ENCODE measurements around the gene COPZ1. TPM values are rescaled to one million over a fixed set of nuclear protein-coding genes. Genes with fewer than 3 reads are reported as not detected.

Gene COPZ1
- total RNA-seq, 1 experiment from 2014 or later, result 96.9 TPM

GRCh38 chr12:54376596-54376995 lies 51.7 kb downstream of the COPZ1 start:
- no peak for DNase-seq (ENCODE audit: low read depth)

DNA sequence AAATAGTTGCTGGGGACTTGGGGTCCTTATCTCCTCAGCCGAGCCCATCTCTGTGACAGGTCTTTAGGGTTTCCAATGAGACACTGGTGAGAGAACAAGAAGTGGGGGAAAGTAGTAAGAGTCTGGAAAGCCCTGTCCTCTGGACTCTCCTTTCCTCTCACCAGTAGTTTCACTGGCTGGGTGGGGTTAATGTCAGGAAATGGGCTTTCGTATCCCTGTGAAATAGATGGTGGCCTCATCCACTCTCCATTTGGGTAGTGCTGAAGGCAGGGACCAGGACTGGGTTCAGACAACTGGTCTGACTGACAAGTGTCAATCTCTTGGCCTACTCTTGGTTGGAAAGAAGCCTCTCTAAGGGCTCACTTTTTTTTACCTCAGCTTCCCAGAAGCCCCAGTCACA lies 52.1 kb downstream of the COPZ1 start:
- no peak for DNase-seq (ENCODE audit: low read depth)

- DNase-seq (ENCODE audit: low read depth), result no peak
These were observed 53.0 kb downstream of the COPZ1 start for GRCh38 chr12:54377797-54378515.

- DNase-seq (ENCODE audit: low read depth), result peak; percentile 58
These were observed 54.0 kb downstream of the COPZ1 start for GRCh38 chr12:54378796-54379397.

DNA sequence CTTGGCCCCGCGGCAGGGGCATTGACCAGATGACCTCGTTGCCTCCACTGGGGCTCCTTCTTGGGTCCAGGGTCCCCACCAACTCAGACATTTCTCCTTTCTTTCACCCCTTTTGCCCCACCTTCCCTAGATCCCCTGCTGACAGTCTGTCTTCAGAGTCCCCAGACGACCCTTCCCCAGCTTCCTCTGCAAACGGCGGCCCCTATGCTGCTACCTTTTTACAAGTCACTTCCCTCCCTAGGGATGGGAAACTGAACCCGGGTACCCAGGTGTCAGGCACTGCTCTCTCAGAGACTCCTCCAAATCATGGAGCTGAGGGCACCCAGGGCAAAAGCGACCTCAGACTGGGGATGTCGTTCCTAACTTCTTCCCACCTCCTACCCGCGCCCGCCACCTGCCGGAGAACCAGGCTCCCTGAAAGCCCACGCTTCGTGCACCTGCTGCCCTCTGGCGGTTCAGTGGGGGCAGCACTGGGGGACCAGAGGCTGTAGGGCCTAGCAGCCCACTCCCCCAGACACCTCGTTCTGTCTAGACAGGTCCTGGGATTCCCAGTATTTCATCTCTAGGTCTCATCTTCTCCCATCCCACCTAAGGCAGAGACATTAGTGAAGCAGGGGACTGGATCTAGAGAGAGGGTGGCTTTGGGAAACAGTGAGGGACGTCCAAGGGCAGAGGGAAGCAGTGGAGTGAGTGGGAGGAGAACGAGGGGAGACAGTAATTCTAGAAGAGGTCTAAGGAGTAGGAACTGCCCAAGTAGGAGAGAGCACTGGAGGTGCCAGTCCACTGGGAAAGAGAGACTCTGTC lies 54.7 kb downstream of the COPZ1 start:
- DNase-seq (ENCODE audit: low read depth), result peak; percentile 80

DNA sequence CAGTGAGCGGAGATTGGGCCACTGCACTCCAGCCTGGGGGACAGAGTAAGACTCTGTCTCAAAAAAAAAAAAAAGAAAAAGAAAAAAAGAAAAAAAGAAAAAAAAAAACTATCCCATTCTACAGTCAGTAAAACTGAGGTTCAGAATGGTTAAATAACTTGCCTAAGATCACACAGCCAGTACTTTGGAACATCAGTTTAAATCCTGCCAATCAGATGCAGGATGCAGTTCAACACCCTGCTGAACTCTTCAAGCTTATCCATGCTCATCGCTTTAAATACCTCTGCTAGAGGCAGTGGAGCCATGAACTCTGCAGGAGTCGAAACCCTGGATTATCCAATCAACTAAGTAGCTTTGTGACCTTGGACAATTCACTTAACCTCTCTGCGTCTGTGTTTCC lies 56.2 kb downstream of the COPZ1 start:
- DNase-seq (ENCODE audit: low read depth), result no peak

DNA sequence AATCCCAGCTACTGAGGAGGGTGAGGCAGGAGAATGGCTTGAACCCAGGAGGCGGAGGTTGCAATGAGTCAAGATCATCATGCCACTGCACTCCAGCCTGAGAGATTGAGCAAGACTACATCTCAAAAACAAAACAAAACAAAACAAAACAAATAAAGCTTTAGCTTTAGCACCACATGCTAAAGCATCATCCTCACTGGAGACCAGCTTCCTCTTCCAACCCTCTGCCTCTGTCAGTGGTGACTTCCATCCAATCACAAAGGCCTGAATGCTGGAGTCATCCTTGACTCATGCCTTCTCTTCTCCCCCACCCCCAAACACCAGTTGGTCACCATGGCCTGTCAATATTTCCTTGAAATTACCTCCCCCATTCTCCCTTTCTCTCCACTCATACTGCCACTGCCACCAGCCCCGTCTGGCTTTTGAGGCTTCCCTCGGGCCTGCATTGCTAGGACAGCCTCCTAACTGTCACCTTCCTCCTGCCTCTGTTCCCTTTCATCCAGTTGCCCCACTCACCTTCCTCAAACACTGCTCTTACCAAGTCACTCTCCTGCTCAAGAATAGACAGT lies 58.2 kb downstream of the COPZ1 start:
- peak; percentile 95 for DNase-seq (ENCODE audit: low read depth)

DNA sequence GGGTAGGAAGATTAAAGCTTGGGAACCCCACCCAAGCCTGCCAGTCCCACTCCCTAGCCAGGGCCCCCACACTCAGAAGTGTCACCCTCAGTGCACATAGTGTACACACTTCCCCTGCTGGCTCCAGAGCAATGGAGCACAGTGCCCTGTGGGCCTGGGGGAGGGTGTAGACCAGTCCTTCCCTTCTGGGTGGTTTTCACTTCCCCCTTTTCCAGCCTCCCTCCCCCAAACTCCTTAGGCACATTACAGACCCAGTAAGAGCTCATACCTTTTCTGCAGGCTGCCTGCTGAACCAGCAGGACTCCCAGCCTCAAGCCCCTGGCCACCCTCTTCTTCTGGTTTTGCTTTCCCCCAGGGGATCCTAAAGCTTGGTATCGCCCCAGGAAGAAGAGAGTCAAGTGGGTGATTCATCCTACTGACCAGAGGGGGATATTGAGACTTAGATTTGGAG lies 59.7 kb downstream of the COPZ1 start, which contains the start of gene ZNF385A:
TSS of gene ZNF385A (minus strand) at position 143 of the 451 bp plus-strand sequence. CDS start 219 bp downstream, outside the sequence.
- no peak for DNase-seq (ENCODE audit: low read depth)

DNA sequence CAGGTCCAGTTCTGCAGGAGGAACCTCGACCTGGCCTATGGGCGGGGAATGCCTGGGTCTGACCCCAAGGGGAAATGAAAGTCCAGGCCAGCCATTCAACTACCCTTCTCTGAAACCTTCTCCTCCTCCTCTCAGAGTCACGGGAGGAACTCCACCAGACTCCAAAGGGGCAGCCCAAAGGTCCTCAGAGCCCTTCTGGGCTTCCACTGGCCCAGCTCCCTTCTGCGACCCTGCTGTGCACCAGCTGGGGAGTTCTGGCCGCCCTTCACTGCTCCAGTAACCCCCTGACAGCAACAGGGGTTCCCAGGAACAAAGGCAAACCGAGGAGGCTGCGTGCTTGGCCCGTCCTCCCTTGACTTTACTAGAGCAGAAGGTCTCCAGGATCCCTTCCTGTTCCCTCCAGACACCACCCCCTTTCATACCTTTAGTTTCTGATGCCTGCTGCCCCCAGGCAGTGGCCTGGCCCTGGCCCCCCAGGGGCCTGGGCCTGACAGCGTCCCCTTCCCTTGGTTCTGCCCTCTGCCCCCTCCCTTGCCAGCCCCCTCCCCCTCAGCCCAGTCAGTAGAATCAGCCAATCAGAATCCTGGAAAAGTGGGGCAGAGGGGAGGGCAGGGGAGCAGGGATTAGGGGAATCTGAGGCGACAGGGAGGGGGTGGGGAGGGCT lies 60.5 kb downstream of the COPZ1 start:
- no peak for DNase-seq (ENCODE audit: low read depth)

DNA sequence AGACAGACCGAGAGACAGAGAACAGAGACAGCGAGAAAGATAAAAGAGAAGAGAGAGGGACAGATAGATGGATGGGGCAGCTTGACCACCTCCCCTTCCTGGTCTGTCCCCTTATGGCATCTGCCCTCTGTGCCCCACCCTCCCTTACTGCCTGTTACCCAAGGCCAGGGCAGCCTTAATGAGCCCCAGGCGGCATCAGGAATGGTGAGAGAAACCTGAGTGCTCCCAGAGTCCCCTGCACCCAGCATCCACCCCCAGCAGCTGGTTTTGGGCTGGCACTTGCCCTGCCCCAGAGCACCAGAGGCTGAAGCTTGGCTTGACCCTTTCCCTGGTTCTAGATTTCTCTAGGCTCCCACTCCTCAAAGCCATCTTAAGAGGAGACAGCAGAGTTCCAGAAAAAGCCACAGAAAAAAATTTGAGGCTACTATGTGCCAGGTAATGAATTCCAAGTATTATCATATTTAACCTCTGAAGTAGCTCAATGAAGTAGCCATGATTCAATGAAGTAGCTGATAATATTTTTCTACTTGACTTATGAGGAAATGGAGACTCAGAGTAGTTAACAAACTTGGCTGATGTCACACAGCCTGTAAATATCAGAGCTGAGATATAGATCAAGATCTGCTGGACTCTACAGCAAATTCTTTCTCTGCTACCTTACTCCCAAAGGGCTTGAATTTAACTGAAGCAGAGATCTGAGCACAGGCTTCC lies 61.6 kb downstream of the COPZ1 start:
- DNase-seq (ENCODE audit: low read depth), result no peak

DNA sequence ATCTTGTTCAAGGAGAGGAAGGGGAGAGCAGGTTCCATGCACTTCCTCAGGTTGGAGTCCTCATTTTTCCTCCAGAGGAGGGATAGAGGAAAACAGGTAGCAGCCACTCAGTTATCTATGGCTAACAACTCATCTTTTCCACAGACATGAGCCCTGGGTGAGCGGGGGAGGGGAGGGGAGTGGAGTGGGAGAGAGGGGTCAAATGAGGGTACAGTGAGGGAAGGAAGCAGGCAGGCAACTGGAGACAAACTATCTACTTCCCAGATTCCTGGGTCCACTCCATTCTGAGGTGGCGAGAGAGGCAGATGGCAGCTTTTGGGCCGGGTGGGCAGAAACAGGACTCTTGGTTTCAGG lies 62.2 kb downstream of the COPZ1 start:
- no peak for DNase-seq (ENCODE audit: low read depth)

DNA sequence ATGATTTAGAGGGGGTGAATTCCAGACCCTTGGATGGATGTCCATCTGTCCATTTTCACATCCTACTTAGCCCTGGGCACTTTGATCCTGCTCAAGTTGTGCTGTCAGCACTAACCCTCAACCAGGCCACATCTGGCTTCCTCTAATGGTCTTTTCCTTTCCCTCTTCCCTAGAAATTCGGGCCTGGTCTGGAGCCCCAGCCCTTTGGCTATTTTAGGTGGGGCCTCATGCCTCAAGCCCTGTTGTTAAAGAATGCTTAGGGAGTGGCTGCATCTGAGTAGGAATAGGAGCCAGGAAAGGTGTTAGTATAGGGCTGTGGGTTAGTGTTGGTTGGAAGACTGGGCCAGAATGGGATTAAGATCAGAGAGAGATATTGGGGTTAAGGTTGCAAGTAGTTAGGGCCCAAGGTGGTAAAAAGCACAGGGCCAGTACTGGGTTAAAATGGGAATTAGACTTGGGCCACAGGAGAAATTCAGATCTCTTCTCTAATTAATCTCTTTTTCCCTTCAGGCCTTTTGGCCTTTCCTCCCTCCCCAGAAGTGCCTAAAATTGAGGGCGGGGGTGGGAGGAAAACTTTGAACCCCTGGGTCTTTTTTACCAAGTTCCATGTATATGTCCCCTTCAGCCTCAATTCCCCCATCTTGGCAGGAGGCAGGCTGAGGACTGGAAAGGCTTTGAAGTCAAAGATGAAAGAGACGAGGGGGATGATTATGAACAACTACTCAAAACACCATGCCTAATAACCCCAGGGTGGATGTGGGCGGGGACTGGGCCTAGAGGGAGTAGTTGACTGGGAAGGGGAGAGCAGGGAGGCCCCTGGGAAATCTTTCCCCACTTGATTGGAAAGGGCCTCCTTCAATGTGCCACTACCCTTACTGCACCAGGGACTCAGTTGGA lies 63.6 kb downstream of the COPZ1 start:
- no peak for DNase-seq (ENCODE audit: low read depth)

DNA sequence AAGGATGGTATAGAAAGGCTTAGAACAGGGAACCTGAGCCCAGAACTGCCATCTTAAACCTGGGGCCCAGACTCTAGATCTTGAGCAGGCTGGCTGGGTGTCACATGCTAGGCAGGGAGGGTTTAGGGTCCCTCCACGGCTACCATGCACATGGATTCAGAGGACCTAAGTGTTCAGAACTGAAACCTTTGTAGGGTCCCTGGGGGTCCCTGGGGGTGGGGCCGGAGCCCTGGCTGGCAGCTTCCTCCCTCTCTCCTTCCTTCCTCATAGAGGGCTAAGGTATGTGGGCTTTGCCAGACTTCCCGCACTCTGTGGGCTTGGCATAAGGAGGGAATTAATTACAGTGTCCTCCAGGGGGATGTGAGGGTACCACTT lies 64.2 kb downstream of the COPZ1 start:
- DNase-seq (ENCODE audit: low read depth), result no peak

DNA sequence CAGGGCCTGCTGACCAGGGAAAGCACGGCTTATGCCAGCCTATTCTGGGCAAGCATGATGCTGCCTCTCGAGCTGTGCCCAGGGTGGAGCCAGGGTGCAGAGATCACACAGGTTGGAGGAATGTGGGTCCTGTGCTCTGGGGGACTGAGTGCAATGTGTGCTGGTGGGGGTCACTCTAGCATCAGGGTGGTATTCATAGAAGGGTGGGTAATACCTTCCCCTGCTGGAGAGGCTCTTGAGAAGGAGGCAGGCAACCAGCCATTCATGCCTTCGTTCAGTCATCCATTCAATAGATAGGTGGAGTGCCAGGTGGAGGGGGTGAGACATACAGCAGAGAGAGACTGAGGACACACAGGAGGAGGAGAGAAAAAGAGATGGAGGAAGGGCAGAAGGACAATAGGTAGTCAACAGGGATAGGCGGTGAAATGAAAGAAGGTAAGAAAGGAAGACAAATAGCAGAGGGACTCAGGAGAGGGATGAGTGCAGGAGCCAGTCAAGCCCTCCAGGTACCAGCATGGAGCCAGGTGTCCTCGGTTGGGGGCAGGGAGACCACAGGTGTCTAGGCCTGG lies 64.8 kb downstream of the COPZ1 start:
- no peak for DNase-seq (ENCODE audit: low read depth)

DNA sequence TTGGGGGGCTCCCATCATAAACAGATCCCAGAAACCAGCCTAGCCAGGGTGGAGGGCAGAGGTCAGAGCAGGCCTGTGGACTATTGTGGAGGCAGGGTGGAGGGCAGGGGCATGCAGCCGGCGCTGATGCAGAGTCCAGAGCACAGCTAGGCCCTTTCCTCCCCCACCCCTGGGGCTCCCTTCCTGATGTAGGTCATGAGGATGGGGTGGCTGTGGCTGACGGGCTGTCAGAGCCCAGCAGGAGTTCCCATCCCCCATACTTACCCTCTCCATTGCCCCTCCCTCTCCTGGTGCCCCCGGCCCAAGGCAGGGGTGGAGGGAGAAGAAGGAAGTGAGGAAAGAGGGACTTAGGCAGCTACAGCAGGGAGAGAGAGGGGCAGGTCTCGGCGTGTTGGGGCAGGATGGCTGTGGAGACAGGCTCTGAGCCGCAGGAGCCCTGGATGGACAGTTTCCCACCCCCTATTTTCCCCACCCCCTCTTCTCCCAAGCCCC lies 65.3 kb downstream of the COPZ1 start:
- no peak for DNase-seq (ENCODE audit: low read depth)

DNA sequence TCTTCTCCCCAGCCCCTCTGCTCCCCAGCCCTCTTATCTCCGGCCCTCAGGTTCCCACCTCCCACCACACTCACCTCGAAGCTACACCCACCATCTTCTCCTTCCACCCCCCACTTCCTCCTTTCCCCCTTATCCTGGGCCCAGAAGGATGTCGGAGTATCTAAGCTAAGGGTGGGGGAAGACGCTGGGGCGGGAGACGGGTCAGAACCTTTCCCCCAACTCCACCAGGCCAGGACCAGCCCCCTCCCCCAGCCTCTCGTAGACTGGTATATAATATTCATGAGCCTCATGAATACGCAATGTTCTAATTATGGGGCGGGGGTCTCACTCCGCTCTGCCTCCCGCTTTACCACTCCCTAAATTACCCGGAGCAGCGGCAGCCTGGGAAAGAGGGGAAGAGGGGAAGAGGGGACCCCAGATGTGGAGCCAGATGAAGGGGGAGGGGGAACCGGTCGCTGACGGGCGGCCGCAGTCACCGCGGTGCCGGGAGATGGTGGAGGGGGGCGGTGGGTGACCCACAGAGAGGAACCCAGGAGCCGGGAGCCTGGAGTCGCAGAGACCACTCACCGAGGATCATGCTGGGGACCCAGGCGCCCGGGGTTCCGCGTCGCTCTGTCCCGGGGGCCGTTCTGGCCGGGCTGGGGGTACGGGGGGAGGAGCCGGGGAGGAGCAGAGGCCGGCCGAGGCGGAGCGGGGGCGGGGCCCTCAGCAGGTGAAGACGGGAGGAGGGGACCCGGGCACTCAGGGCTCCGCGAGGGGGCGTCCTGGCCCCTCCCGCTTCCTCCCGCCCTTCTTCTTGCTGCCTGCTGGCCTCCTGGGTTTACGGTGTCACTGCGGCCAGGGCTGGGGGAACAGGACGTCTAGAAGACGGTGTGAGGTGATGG lies 66.0 kb downstream of the COPZ1 start:
- DNase-seq (ENCODE audit: low read depth), result no peak

DNA sequence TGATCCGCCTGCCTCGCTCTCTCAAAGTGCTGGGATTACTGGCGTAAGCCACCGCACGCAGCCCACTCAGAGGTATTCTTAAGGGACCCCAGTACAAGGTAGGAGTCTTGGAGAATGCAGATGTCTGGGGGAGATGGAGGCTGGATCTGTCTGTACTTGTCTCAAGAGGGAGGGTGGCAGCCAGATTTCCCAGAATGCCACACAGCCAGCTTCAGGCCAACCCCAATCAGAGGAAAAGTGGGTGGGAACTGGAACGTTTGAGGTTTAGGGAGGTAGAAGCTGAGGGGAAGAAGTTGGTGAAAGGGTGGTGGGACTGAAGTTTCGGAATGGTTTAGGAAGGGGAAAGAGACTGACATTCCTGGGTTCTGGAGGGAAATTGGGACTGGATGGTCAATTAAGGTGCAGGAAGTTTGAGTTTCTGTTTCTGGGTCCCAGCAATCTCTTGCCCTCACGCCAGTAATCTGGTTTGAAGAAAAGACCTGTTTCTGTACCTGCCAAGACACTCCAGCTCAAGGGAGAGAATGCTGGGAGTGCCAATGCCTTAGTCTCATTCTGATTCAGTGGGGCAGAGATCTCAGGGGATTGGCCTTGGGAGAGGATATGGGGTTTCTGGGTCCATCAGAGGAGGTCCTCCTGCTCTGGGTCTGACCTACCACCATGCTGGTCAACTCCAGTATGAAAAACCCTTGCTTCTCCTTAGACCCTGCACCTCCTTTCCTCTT lies 67.7 kb downstream of the COPZ1 start:
- no peak for DNase-seq (ENCODE audit: low read depth)

- no peak for DNase-seq (ENCODE audit: low read depth)
These were observed 68.3 kb downstream of the COPZ1 start for GRCh38 chr12:54393207-54393609.

Data from HT1080 (cell line).